GM21390 (cell line): ENCODE measurements around the gene MPIG6B.
"Not testable (repeated sequence)": the region's sequence is repeated elsewhere in the genome, so short reads cannot be mapped to it uniquely, and the experiment has no call there.

Experiments
- ATAC-seq: cut with Tn5 transposase; IDR thresholded peaks from one replicate; pipeline ENCODE4 v1.9.1; 2021; ENCODE audit not compliant: unreplicated experiment

MPIG6B gene

GRCh38 chr6:31700740-31701401, 22.3 kb upstream of the MPIG6B start:
- no peak for ATAC-seq

GRCh38 chr6:31701666-31702404, 21.3 kb upstream of the MPIG6B start:
- no peak for ATAC-seq

- no peak for ATAC-seq
These were observed 20.8 kb upstream of the MPIG6B start for GRCh38 chr6:31702405-31702818.

- ATAC-seq, result peak; percentile 83
These were observed 20.1 kb upstream of the MPIG6B start, which contains the start of gene ABHD16A for GRCh38 chr6:31702819-31703716. Gene ABHD16A (minus strand): TSS chr6:31703324. CDS start chr6:31703281, 43 bp downstream.

GRCh38 chr6:31705931-31706330, 17.2 kb upstream of the MPIG6B start:
- ATAC-seq, result no peak

GRCh38 chr6:31706599-31706998, 16.6 kb upstream of the MPIG6B start, which contains the start of gene LY6G6F:
Gene LY6G6F (plus strand): TSS chr6:31706866. CDS start chr6:31706907, 41 bp downstream.
- ATAC-seq, result no peak

GRCh38 chr6:31707701-31708100, 15.5 kb upstream of the MPIG6B start:
- ATAC-seq, result no peak

- no peak for ATAC-seq
These were observed 14.9 kb upstream of the MPIG6B start for GRCh38 chr6:31708224-31708623.

- not testable (repeated sequence) for ATAC-seq
These were observed 14.0 kb upstream of the MPIG6B start for GRCh38 chr6:31709157-31709556.

- no peak for ATAC-seq
These were observed 12.5 kb upstream of the MPIG6B start for GRCh38 chr6:31710523-31711219.

GRCh38 chr6:31711233-31711632, 11.9 kb upstream of the MPIG6B start:
- no peak for ATAC-seq

GRCh38 chr6:31712296-31712695, 10.9 kb upstream of the MPIG6B start:
- ATAC-seq, result no peak

- ATAC-seq, result no peak
These were observed 9.7 kb upstream of the MPIG6B start for GRCh38 chr6:31713465-31713864.

- no peak for ATAC-seq
These were observed 9.0 kb upstream of the MPIG6B start for GRCh38 chr6:31713991-31714684.

GRCh38 chr6:31715022-31715958, 7.9 kb upstream of the MPIG6B start, which contains the start of gene LY6G6D:
Gene LY6G6D (plus strand): TSS chr6:31715348. CDS start chr6:31715356, 8 bp downstream.
- no peak for ATAC-seq

GRCh38 chr6:31717499-31718222, 5.5 kb upstream of the MPIG6B start:
- no peak for ATAC-seq

GRCh38 chr6:31718265-31718664, 4.9 kb upstream of the MPIG6B start:
- ATAC-seq, result no peak

- no peak for ATAC-seq
These were observed 4.2 kb upstream of the MPIG6B start for GRCh38 chr6:31719001-31719400.
